ENCODE data around the gene PAK1. TPM values are rescaled to one million over a fixed set of nuclear protein-coding genes. Genes with fewer than 3 reads are reported as not detected.

PAK1 gene
- total and polyA plus RNA-seq, 2 of the 4 experiments (the other 2 are of a cell fraction), result 34.3 to 60.6 TPM

DNA sequence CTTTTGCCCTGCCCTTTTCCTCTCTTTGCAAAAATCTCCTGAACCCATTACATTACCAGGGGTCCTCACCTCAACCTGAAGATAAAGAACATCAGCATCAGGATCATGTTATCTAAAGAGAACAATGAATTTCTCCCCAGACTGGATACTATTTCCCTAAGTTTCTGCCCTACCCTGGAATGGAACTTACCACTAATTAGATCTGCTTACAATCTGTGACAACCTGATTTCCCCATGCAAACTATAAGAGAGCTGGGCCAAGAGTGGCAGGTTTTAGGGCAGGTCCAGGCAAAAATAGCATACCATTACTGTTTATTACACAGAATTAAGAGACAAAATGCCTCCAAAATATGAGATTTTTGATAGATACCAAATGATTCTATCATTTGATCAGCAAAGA is 114.4 kb downstream of the PAK1 start:
- no peaks in the 10 kb centered on the region for H3K4me1 ChIP-seq (ENCODE audit: control insufficient read depth, insufficient read depth, low read length)
- H4K20me1 ChIP-seq (ENCODE audit: insufficient read depth, low read length), result no peaks in the 10 kb centered on the region
- DNase-seq (no peak), ATAC-seq (ENCODE audit: low read depth) (no peak)
- intact Hi-C loops (cut with micrococcal nuclease) (no loop called here), dilution Hi-C loops (cut with HindIII; ENCODE audit: low sequenced_read_pairs, unreplicated experiment) (no loop called here), in situ Hi-C loops (cut with MboI; ENCODE audit: low sequenced_read_pairs) (no loop called here)
- H3K56ac ChIP-seq (ENCODE audit: extremely low read depth, insufficient read depth, low read length), result no peak overlapping the region
- no peak overlapping the region for H2AK9ac ChIP-seq (replicated peaks; ENCODE audit: low read depth, low read length, poor library complexity)
- peaks cover 2% of the 10 kb centered on the region; the same call in 1 of the 2 replicates for H3K36me3 ChIP-seq (ENCODE audit: control insufficient read depth, insufficient read depth, low read length)
- H3K27me3 ChIP-seq (ENCODE audit: control insufficient read depth, insufficient read depth, low read length), result no peaks in the 10 kb centered on the region
- H3K14ac ChIP-seq (replicated peaks; ENCODE audit: low read depth, low read length), result no peak overlapping the region
- H3K9ac ChIP-seq (ENCODE audit: low read depth, low read length), result no peak overlapping the region
- no peak overlapping the region for H3K4me3 ChIP-seq (ENCODE audit: insufficient read depth, low read depth, low read length)
- no peak overlapping the region for H2BK120ac ChIP-seq (ENCODE audit: low read depth, low read length)
- no peak overlapping the region for H3K4me2 ChIP-seq (ENCODE audit: low read depth, low read length)
- H3K9me3 ChIP-seq (ENCODE audit: control insufficient read depth, insufficient read depth, low read length), result no peaks in the 10 kb centered on the region
- no peak overlapping the region for H3K18ac ChIP-seq (ENCODE audit: low read depth, low read length)
- no TSS peak for BruUV-seq (replicated peaks)
- H3K79me1 ChIP-seq (ENCODE audit: low read depth in 1 of 2, low read length in 2 of 2), result no peaks in the 10 kb centered on the region; a peak in 2 of 4 replicates
- H2BK5ac ChIP-seq (ENCODE audit: low read depth, low read length, poor library complexity, severe bottlenecking), result no peak overlapping the region
- H3K4ac ChIP-seq (ENCODE audit: low read depth, low read length), result no peak overlapping the region
- no peak overlapping the region for H3K23ac ChIP-seq (ENCODE audit: low read depth, low read length)
- H4K91ac ChIP-seq (ENCODE audit: insufficient read depth, low read depth, low read length), result no peak overlapping the region
- no peak overlapping the region for H2BK20ac ChIP-seq (ENCODE audit: low read depth, low read length)
- H3K9me1 ChIP-seq (ENCODE audit: insufficient read depth, low read length), result no peaks in the 10 kb centered on the region
- no peak overlapping the region for H2AK5ac ChIP-seq (ENCODE audit: low read depth, low read length)
- no peak overlapping the region for H2AFZ ChIP-seq (replicated peaks; ENCODE audit: low read length, poor library complexity)
- no peak overlapping the region for H3K27ac ChIP-seq (ENCODE audit: insufficient read depth, low read length)
- no peak overlapping the region for H4K8ac ChIP-seq (ENCODE audit: low read depth in 2 of 2, low read length in 2 of 2)
- ChIA-PET CTCF (no interaction called here), POLR2A (ENCODE audit: unreplicated experiment) (no interaction called here)
- no peak overlapping the region for H4K5ac ChIP-seq (ENCODE audit: low read depth, low read length)
- TF ChIP-seq CEBPB (IDR thresholded peaks at IDR 0.05; ENCODE audit: low read depth, low read length) (no peak), BHLHE40 (IDR thresholded peaks at IDR 0.05; ENCODE audit: low read depth, low read length) (no peak), RCOR1 (IDR thresholded peaks at IDR 0.05; ENCODE audit: insufficient replicate concordance, low read length) (no peak), NFE2L2 (IDR thresholded peaks at IDR 0.05; ENCODE audit: low read depth, low read length) (no peak), FOS (IDR thresholded peaks at IDR 0.05; ENCODE audit: low read depth, low read length) (no peak), MAZ (IDR thresholded peaks at IDR 0.05; ENCODE audit: borderline replicate concordance, low read depth, low read length) (no peak), SMC3 (IDR thresholded peaks at IDR 0.05; ENCODE audit: low read depth, low read length) (no peak), POLR2A (IDR thresholded peaks at IDR 0.05; ENCODE audit: low read depth, low read length) (no peak), RFX5 (IDR thresholded peaks at IDR 0.05; ENCODE audit: low read depth, low read length) (no peak), MAFK (IDR thresholded peaks at IDR 0.05; ENCODE audit: low read depth, low read length) (no peak), CHD1 (IDR thresholded peaks at IDR 0.05; ENCODE audit: low read depth, low read length) (no peak), RAD21 (IDR thresholded peaks at IDR 0.05; ENCODE audit: low read length) (no peak), MXI1 (IDR thresholded peaks at IDR 0.05; ENCODE audit: borderline replicate concordance, low read depth, low read length) (no peak)
- TF ChIP-seq, protein P1, sequence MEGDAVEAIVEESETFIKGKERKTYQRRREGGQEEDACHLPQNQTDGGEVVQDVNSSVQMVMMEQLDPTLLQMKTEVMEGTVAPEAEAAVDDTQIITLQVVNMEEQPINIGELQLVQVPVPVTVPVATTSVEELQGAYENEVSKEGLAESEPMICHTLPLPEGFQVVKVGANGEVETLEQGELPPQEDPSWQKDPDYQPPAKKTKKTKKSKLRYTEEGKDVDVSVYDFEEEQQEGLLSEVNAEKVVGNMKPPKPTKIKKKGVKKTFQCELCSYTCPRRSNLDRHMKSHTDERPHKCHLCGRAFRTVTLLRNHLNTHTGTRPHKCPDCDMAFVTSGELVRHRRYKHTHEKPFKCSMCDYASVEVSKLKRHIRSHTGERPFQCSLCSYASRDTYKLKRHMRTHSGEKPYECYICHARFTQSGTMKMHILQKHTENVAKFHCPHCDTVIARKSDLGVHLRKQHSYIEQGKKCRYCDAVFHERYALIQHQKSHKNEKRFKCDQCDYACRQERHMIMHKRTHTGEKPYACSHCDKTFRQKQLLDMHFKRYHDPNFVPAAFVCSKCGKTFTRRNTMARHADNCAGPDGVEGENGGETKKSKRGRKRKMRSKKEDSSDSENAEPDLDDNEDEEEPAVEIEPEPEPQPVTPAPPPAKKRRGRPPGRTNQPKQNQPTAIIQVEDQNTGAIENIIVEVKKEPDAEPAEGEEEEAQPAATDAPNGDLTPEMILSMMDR (conservative IDR thresholded peaks at IDR 0.05; ENCODE audit: low read depth, low read length), result no peak
- TF ChIP-seq, protein P2, sequence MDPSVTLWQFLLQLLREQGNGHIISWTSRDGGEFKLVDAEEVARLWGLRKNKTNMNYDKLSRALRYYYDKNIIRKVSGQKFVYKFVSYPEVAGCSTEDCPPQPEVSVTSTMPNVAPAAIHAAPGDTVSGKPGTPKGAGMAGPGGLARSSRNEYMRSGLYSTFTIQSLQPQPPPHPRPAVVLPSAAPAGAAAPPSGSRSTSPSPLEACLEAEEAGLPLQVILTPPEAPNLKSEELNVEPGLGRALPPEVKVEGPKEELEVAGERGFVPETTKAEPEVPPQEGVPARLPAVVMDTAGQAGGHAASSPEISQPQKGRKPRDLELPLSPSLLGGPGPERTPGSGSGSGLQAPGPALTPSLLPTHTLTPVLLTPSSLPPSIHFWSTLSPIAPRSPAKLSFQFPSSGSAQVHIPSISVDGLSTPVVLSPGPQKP (IDR thresholded peaks at IDR 0.05; ENCODE audit: borderline replicate concordance, low read depth, low read length), result no peak
- TF ChIP-seq, protein P3, sequence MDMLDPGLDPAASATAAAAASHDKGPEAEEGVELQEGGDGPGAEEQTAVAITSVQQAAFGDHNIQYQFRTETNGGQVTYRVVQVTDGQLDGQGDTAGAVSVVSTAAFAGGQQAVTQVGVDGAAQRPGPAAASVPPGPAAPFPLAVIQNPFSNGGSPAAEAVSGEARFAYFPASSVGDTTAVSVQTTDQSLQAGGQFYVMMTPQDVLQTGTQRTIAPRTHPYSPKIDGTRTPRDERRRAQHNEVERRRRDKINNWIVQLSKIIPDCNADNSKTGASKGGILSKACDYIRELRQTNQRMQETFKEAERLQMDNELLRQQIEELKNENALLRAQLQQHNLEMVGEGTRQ (IDR thresholded peaks at IDR 0.05; ENCODE audit: low read depth, low read length), result no peak
- no peak overlapping the region for H2BK15ac ChIP-seq (ENCODE audit: low read depth, low read length)

Measured in IMR-90 (cell line).